KMS-11 (cell line): ENCODE measurements around the gene FAM107A.

Experiments
- H2AFZ ChIP-seq: fragments of 200-600 bp; sonication (generic); 2 replicates; pipeline ENCODE4 v1.6.1; 2016; ENCODE audit warnings: antibody characterized with exemption, mixed run types, low read depth
- H3K27ac ChIP-seq: fragments of 200-600 bp; sonication (generic); 2 replicates; pipeline ENCODE4 v1.6.1; 2016; ENCODE audit warnings: mild to moderate bottlenecking, mixed run types
- H3K27me3 ChIP-seq: fragments of 200-600 bp; sonication (generic); 2 replicates; pipeline ENCODE4 v1.6.1; 2017; ENCODE audit warnings: mild to moderate bottlenecking, low read depth, mixed run types, moderate library complexity; ENCODE audit not compliant: insufficient read depth
- H3K36me3 ChIP-seq: fragments of 200-600 bp; sonication (generic); 2 replicates; pipeline ENCODE4 v1.6.1; 2017; ENCODE audit warnings: mild to moderate bottlenecking, mixed run types; ENCODE audit not compliant: insufficient read depth
- H3K4me1 ChIP-seq: fragments of 200-600 bp; sonication (generic); 2 replicates; pipeline ENCODE4 v1.6.1; 2016; ENCODE audit warnings: mild to moderate bottlenecking, low read depth, mixed run types; ENCODE audit not compliant: poor library complexity, severe bottlenecking
- H3K4me2 ChIP-seq: fragments of 200-600 bp; sonication (generic); 2 replicates; pipeline ENCODE4 v1.7.0; 2016; ENCODE audit warnings: mild to moderate bottlenecking, mixed run types
- H3K4me3 ChIP-seq: fragments of 200-600 bp; sonication (generic); IDR thresholded peaks from 2 replicates; pipeline ENCODE4 v1.6.1; 2017; ENCODE audit warnings: low read depth, low read length, mixed read lengths; ENCODE audit not compliant: insufficient read depth
- H3K79me2 ChIP-seq: fragments of 200-600 bp; sonication (generic); 2 replicates; pipeline ENCODE4 v1.6.1; 2016; ENCODE audit warnings: low read depth, mixed run types; ENCODE audit not compliant: insufficient read depth
- H3K9ac ChIP-seq: fragments of 200-600 bp; sonication (generic); 2 replicates; pipeline ENCODE4 v1.6.1; 2016; ENCODE audit warnings: mild to moderate bottlenecking, mixed run types
- H4K20me1 ChIP-seq: fragments of 200-600 bp; sonication (generic); 2 replicates; pipeline ENCODE4 v1.6.1; 2016; ENCODE audit warnings: mild to moderate bottlenecking, mixed run types; ENCODE audit not compliant: insufficient read depth
- CTCF ChIP-seq: fragments of 200-600 bp; sonication (generic); conservative IDR thresholded peaks from 2 replicates; pipeline ENCODE4 v1.6.1; 2017; ENCODE audit warnings: low read depth, mild to moderate bottlenecking, antibody characterized with exemption, low read length, moderate library complexity, mixed read lengths

The FAM107A gene

GRCh38 chr3:58521336-58521670 lies 55.9 kb downstream of the FAM107A start:
- Histone ChIP-seq H4K20me1 (no peaks in the 10 kb centered on the region), H3K36me3 (no peaks in the 10 kb centered on the region), H3K4me3 (no peak overlapping the region), H3K9ac (no peak overlapping the region), H3K27ac (no peak overlapping the region), H3K4me2 (no peak overlapping the region; the same call in 1 of the 2 replicates), H3K4me1 (peaks cover 13% of the 10 kb centered on the region), H3K27me3 (no peaks in the 10 kb centered on the region), H3K79me2 (no peaks in the 10 kb centered on the region), H2AFZ (no peak overlapping the region)
- TF ChIP-seq CTCF: no peak

GRCh38 chr3:58520403-58521335 lies 56.5 kb downstream of the FAM107A start:
- Histone ChIP-seq H4K20me1 (no peaks in the 10 kb centered on the region), H3K9ac (no peak overlapping the region), H3K4me1 (peaks cover 13% of the 10 kb centered on the region), H3K4me3 (no peak overlapping the region), H3K27me3 (no peaks in the 10 kb centered on the region), H2AFZ (no peak overlapping the region), H3K36me3 (no peaks in the 10 kb centered on the region), H3K27ac (no peak overlapping the region), H3K79me2 (no peaks in the 10 kb centered on the region), H3K4me2 (no peak overlapping the region; the same call in 1 of the 2 replicates)
- TF ChIP-seq CTCF: no peak

GRCh38 chr3:58519668-58520402 lies 57.4 kb downstream of the FAM107A start:
- Histone ChIP-seq H3K27ac (no peak overlapping the region), H4K20me1 (no peaks in the 10 kb centered on the region), H3K36me3 (no peaks in the 10 kb centered on the region), H3K79me2 (no peaks in the 10 kb centered on the region), H3K27me3 (no peaks in the 10 kb centered on the region), H3K4me1 (peaks cover 13% of the 10 kb centered on the region), H3K4me3 (no peak overlapping the region), H3K4me2 (no peak overlapping the region), H3K9ac (no peak overlapping the region), H2AFZ (no peak overlapping the region)
- TF ChIP-seq CTCF: no peak

- Histone ChIP-seq H3K36me3 (no peaks in the 10 kb centered on the region), H3K9ac (no peak overlapping the region), H4K20me1 (no peaks in the 10 kb centered on the region), H3K4me1 (peaks cover 13% of the 10 kb centered on the region), H2AFZ (no peak overlapping the region), H3K4me2 (no peak overlapping the region), H3K4me3 (no peak overlapping the region), H3K27ac (no peak overlapping the region), H3K79me2 (no peaks in the 10 kb centered on the region), H3K27me3 (no peaks in the 10 kb centered on the region)
- no peak for TF ChIP-seq CTCF
Observed at GRCh38 chr3:58518291-58518789, 58.9 kb downstream of the FAM107A start.
